Caki2 (cell line): ENCODE data around the gene EDA. TPM values are rescaled to one million over a fixed set of nuclear protein-coding genes. Genes with fewer than 3 reads are reported as not detected.

ENCODE experiments used
- DNase-seq: peaks from one replicate; pipeline ENCODE4 v3.0.0-alpha.2; 2015; ENCODE audit warnings: low read depth
- in situ Hi-C: cut with HindIII; loops from 2 replicates; pipeline ENCODE4 v1.10.0; 2016; ENCODE audit warnings: low sequenced_read_pairs, low pct_unique_long_range_greater_than_20kb, mixed read lengths
- total RNA-seq: library from RNA; depleted of rRNA; stranded (reverse); fragments of >200 nt; shearing (Covaris generic); gene quantifications from 2 replicates; pipeline ENCODE4 v1.2.3, GENCODE V29; 2014; ENCODE audit warnings: low replicate concordance; rRNA removed

Gene EDA
- total RNA-seq, 1 experiment from 2014 or later, result 0.07 TPM

GRCh38 chrX:70088751-70089150 is 472.8 kb downstream of the EDA start:
- in situ Hi-C loops, result no loop called here
- DNase-seq, result no peak

Other genes with a start within 250 kb of the EDA start
- 1.9 and 3.2 TPM in 2 replicates for gene NALF2, start 111.8 kb upstream of the EDA start, total RNA-seq